ENCODE measurements around the gene USP44.
"Not testable (repeated sequence)": the region's sequence is repeated elsewhere in the genome, so short reads cannot be mapped to it uniquely, and the experiment has no call there.

The USP44 gene

DNA sequence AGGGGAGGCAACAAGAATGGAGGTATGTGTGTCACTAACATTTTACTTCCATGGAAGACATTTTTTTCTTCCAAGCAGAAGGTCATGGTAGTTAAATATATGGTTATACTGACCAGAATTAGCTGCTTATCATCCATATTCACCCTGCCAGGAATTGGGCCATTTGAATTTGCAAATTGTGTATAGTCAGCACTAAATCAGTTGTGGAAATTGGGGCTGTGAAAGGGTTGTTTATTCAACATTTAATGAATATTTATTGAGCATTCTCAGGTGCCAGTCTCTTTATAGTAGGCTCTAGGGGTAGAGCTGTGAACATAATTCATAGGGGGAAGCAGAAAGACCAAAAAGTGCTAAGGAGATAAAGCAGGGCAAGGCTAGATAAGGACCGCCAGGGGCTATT, 39.3 kb downstream of the USP44 start:
- no peak for DNase-seq (ENCODE audit: low read depth, low spot score)

- no peak for DNase-seq (ENCODE audit: low read depth, low spot score)
Measured at GRCh38 chr12:95509300-95509699, 42.0 kb downstream of the USP44 start.

DNA sequence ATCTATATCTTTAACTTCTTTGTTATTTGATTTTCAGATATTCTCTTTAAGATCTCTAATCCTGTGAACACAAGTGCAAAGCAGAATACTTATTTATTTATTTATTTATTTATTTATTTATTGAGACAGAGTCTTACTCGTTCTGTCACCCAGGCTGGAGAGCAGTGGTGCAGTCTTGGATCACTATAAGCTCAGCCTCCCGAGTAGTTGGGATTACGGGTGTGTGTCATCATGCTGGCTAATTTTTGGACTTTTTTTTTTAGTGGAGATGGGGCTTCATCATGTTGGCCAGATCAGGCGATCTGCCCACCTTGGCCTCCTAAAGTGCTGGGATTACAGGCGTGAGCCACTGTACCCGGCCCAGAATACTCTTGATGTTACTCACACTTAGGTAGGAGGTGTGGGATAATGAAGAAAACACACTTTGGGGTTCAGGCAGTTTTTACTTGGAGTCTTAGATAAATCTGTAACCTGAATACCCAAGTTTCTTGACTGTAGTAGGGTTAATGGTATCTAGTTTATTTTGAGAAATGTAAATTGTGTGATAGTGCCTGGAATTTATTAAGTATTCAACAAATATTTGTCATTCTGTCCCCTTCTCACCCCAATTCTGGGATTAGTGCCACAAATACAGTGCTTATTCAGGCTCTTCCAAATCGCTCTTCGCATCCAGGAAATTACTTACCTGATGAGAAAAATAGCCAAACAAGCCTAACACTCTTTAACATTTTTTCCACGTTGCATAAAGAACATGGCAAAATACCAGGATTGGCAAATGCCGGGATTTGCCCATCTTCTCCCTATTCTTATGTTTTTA, 44.4 kb downstream of the USP44 start:
- no peak for DNase-seq (ENCODE audit: low read depth, low spot score)

DNA sequence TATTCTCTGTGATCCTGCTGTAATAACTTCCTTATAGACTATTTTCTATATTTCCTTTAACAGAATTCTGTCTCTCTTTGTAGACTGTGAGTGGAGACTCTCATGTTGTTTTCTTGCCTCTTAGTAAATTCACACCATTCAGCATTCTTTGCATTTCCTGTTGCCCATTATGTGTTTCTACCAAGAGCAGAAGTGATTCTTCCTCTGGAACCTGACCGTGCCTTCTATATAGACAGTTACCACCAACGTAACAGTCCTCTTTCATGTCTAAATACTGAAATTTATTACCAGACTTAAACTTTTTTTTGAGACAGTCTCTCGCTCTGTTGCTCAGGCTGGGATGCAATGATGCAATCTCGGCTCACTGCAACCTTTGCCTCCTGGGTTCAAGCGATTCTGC, 46.2 kb downstream of the USP44 start:
- DNase-seq (ENCODE audit: low read depth, low spot score) = no peak

- no peak for DNase-seq (ENCODE audit: low read depth, low spot score)
Measured at GRCh38 chr12:95504140-95504539, 47.1 kb downstream of the USP44 start.

DNA sequence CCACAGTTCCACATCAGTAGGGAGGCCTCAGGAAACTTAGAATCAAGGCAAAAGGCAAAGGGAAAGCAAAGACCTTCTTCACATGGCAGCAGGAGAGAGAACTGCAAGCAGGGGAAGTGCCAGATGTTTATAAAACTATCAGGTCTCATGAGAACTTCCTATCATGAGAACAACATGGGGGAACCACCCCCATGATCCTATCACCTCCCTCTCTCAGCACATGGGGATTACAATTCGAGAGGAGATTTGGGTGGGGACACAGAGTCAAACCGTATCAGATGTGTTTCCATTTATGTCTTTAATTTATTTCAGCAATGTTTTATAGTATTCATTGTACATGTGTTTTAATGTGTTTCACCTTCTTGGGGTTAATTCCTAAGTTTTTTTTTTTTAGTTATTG, 51.5 kb downstream of the USP44 start:
- no peak for DNase-seq (ENCODE audit: low read depth, low spot score)

DNA sequence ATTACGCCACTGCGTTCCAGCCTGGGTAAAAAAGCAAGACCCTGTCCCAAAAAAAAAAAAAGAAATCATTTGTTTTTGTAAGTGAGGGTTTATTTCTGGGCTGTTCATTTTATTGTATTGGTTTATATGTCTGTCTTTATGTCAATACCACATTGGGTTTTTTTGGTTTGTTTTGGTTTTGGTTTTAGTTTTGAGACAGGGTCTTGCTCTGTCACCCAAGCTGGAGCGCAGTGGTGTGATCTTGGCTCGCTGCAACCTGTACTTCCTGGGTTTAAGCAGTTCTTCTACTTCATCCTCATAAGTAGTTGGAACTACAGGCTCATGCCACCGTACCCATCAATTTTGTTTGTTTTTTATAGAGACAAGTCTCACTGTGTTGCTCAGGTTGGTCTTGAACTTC, 52.3 kb downstream of the USP44 start:
- no peak for DNase-seq (ENCODE audit: low read depth, low spot score)

- DNase-seq (ENCODE audit: low read depth, low spot score) = no peak
Measured at GRCh38 chr12:95497031-95497430, 54.2 kb downstream of the USP44 start.

DNA sequence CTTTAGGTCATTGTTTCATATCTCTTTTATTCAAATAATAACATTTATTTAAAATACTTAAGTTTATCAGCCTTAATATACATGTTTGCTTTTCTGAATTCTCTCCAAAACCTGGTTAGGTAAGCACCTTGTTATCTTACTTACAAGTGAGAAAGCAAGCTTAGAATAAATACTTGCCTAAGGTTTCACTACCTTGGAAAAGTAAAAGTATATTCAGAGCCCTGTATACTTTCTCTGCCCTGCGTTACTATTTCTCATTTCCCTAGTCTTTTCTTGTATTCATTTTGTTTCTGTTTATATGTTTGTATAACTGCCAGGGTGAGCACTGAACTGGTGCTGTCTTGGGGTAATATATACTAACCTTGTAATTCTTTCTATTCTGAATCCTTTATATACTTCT, 55.8 kb downstream of the USP44 start:
- DNase-seq (ENCODE audit: low read depth, low spot score) = no peak

- no peak for DNase-seq (ENCODE audit: low read depth, low spot score)
Measured at GRCh38 chr12:95494888-95495287, 56.4 kb downstream of the USP44 start.

- DNase-seq (ENCODE audit: low read depth, low spot score) = no peak
Measured at GRCh38 chr12:95492462-95492861, 58.8 kb downstream of the USP44 start.

GRCh38 chr12:95487024-95487423, 64.3 kb downstream of the USP44 start:
- no peak for DNase-seq (ENCODE audit: low read depth, low spot score)

DNA sequence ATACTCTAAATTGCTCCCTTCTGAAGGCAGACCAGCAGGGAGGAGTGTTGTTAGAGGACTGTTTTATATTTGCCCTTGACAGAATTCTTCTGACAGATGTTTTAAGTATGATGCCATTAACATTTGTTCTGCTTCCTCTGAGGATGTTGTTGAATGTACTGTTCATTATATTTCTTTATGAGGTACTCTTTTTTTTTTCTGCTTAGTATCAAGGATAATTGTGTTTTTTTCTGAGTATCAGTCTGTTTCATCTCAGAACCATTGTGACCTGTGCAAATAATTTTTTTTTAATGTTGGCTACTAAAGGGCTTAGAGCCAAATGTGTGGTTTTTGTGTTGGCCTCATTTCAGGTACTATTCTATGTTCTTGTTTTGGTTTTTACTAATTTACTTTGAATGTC, 66.8 kb downstream of the USP44 start:
- no peak for DNase-seq (ENCODE audit: low read depth, low spot score)

DNA sequence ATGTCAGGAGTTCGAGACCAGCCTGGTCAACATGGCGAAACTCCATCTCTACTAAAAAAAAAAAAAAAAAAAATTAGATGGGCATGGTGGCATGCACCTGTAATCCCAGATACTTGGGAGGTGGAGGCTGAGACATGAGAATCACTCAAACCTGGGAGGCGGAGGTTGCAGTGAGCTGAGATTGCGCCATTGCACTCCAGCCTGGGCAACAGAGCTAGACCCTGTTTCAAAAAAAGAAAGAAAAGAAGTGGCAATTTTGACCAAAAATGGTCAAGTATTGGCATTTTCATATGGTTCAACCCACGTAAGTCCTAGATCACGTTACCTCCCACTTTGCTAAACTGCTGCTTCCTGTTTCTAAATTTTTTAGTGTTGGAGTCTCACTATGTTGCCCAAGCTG, 68.7 kb downstream of the USP44 start:
- not testable (repeated sequence) for DNase-seq (ENCODE audit: low read depth, low spot score)

GRCh38 chr12:95481888-95482287, 69.4 kb downstream of the USP44 start:
- DNase-seq (ENCODE audit: low read depth, low spot score) = no peak

GRCh38 chr12:95481072-95481471, 70.2 kb downstream of the USP44 start:
- DNase-seq (ENCODE audit: low read depth, low spot score) = no peak

GRCh38 chr12:95480230-95480629, 71.0 kb downstream of the USP44 start:
- no peak for DNase-seq (ENCODE audit: low read depth, low spot score)

- DNase-seq (ENCODE audit: low read depth, low spot score) = no peak
Measured at GRCh38 chr12:95474660-95474958, 76.7 kb downstream of the USP44 start.

DNA sequence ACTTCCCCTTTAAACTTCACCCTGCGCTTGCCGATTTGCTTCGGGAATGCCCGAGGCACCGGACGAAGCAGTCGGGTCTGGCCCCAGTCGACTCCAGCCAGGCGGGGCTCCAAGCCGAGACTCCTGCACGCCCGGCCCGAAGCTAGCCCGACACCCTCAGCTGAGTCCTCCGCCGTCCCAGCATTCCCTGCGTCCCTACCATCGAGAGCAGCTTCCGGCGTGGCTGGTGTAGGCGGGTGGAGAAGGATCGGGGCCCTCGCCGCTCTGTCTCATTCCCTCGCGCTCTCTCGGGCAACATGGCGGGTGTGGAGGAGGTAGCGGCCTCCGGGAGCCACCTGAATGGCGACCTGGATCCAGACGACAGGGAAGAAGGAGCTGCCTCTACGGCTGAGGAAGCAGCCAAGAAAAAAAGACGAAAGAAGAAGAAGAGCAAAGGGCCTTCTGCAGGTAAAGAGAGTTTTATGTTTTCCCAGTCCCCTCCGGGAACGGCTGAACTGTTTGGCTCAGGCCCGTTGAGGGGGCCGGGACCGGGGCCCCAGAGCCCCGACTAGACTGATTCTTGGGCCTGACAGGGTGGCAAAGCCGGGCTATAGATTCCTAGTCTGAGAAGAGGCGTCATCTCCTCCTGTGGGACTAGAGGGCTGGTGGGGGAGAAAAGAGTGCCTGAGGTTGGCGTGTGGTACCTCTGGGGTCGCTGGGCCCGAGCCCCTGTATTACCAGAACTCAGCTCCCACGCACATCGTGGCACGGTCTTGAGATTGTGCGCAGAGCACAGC, 77.2 kb downstream of the USP44 start, which contains the start of gene METAP2:
TSS of gene METAP2 (plus strand) at position 269 of the 776 bp plus-strand sequence. CDS start at position 297, 28 bp downstream.
- DNase-seq (ENCODE audit: low read depth, low spot score) = peak; percentile 89

- no peak for DNase-seq (ENCODE audit: low read depth, low spot score)
Measured at GRCh38 chr12:95473231-95473883, 77.9 kb downstream of the USP44 start.

DNA sequence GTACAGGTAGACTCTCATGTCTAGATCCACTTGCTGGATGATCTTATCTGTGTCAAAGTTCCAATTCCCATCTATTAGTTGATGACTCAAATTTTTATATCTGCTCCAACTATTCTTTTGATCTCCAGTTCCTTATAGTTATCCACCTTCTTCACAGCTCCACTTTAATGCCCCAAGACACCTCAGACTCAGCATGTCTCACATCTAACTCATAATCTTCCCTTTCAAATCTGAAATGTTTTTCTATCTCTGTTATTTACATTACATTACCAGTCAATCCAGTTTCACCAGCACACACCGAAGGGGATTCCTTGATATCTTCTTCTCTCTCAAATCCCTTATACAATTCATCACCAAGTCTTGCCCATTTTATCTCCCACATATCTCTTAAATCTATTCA, 81.0 kb downstream of the USP44 start:
- no peak for DNase-seq (ENCODE audit: low read depth, low spot score)
